ENCODE data around the gene LRCH3. TPM values are rescaled to one million over a fixed set of nuclear protein-coding genes. Genes with fewer than 3 reads are reported as not detected.

Gene LRCH3
- polyA plus RNA-seq, 4 donors: 4.6 to 32.2 (median 16.1) TPM

- DNase-seq (no peak), FAIRE-seq (no peak)
- Histone ChIP-seq H3K27ac (ENCODE audit: low read depth in 1 of 3, low read length in 2 of 3) (no peak overlapping the region), H3K27me3 (ENCODE audit: control insufficient read depth in 3 of 3, insufficient read depth in 3 of 3, low read length in 3 of 3) (no peaks in the 10 kb centered on the region), H3K4me1 (ENCODE audit: control insufficient read depth in 3 of 3, insufficient read depth in 2 of 3, low read depth in 1 of 3, low read length in 2 of 3) (no peaks in the 10 kb centered on the region), H3K9me3 (ENCODE audit: control insufficient read depth in 2 of 2, insufficient read depth in 1 of 2, low read depth in 1 of 2, low read length in 1 of 2) (peaks cover 0 to 4% of the 10 kb centered on the region in 2 donors), H3K36me3 (ENCODE audit: control insufficient read depth in 3 of 3, insufficient read depth in 2 of 3, low read depth in 1 of 3, low read length in 3 of 3) (peaks cover 4 to 35% (median 18%) of the 10 kb centered on the region in 3 donors), H3K4me3 (ENCODE audit: low read depth in 1 of 3, low read length in 3 of 3) (no peak overlapping the region)
- WGBS, 3 donors: 68 to 81% (median 78%) methylated on average over 4 of the region's 4 CpGs
Measured at GRCh38 chr3:197782230-197782629, 8.8 kb upstream of the LRCH3 start.

GRCh38 chr3:197784019-197784585 is 7.0 kb upstream of the LRCH3 start:
- H3K9me3 ChIP-seq (ENCODE audit: control insufficient read depth in 2 of 2, insufficient read depth in 1 of 2, low read depth in 1 of 2, low read length in 1 of 2): peaks cover 0 to 4% of the 10 kb centered on the region in 2 donors
- no peaks in the 10 kb centered on the region for H3K4me1 ChIP-seq (ENCODE audit: control insufficient read depth in 3 of 3, insufficient read depth in 2 of 3, low read depth in 1 of 3, low read length in 2 of 3)
- H3K27me3 ChIP-seq (ENCODE audit: control insufficient read depth in 3 of 3, insufficient read depth in 3 of 3, low read length in 3 of 3): no peaks in the 10 kb centered on the region
- no peak for DNase-seq
- FAIRE-seq: no peak
- WGBS, 3 donors: 90 to 93% (median 90%) methylated on average over 7 of the region's 7 CpGs
- no peak overlapping the region for H3K4me3 ChIP-seq (ENCODE audit: low read depth in 1 of 3, low read length in 3 of 3)
- peaks cover 0 to 26% (median 13%) of the 10 kb centered on the region in 3 donors for H3K36me3 ChIP-seq (ENCODE audit: control insufficient read depth in 3 of 3, insufficient read depth in 2 of 3, low read depth in 1 of 3, low read length in 3 of 3)
- no peak overlapping the region for H3K27ac ChIP-seq (ENCODE audit: low read depth in 1 of 3, low read length in 2 of 3)

GRCh38 chr3:197787412-197787811 is 3.6 kb upstream of the LRCH3 start:
- H3K4me1 ChIP-seq (ENCODE audit: control insufficient read depth in 3 of 3, insufficient read depth in 2 of 3, low read depth in 1 of 3, low read length in 2 of 3): no peaks in the 10 kb centered on the region
- H3K36me3 ChIP-seq (ENCODE audit: control insufficient read depth in 3 of 3, insufficient read depth in 2 of 3, low read depth in 1 of 3, low read length in 3 of 3): peaks cover 0 to 6% (median 0%) of the 10 kb centered on the region in 3 donors
- DNase-seq: no peak
- no peaks in the 10 kb centered on the region for H3K9me3 ChIP-seq (ENCODE audit: control insufficient read depth in 2 of 2, insufficient read depth in 1 of 2, low read depth in 1 of 2, low read length in 1 of 2)
- WGBS, 3 donors: 61 to 77% (median 68%) methylated on average over 1 of the region's 1 CpG
- no peak overlapping the region for H3K27ac ChIP-seq (ENCODE audit: low read depth in 1 of 3, low read length in 2 of 3)
- no peaks in the 10 kb centered on the region for H3K27me3 ChIP-seq (ENCODE audit: control insufficient read depth in 3 of 3, insufficient read depth in 3 of 3, low read length in 3 of 3)
- no peak for FAIRE-seq
- H3K4me3 ChIP-seq (ENCODE audit: low read depth in 1 of 3, low read length in 3 of 3): no peak overlapping the region

GRCh38 chr3:197789309-197789708 is 1.7 kb upstream of the LRCH3 start:
- DNase-seq (no peak), FAIRE-seq (no peak)
- H3K27me3 ChIP-seq (ENCODE audit: control insufficient read depth in 3 of 3, insufficient read depth in 3 of 3, low read length in 3 of 3): no peaks in the 10 kb centered on the region
- H3K4me3 ChIP-seq (ENCODE audit: low read depth in 1 of 3, low read length in 3 of 3): no peak overlapping the region
- WGBS, 3 donors: 92 to 96% (median 94%) methylated on average over 3 of the region's 3 CpGs
- H3K4me1 ChIP-seq (ENCODE audit: control insufficient read depth in 3 of 3, insufficient read depth in 2 of 3, low read depth in 1 of 3, low read length in 2 of 3): peaks cover 0 to 4% (median 0%) of the 10 kb centered on the region in 3 donors
- peaks cover 0 to 4% (median 0%) of the 10 kb centered on the region in 3 donors for H3K36me3 ChIP-seq (ENCODE audit: control insufficient read depth in 3 of 3, insufficient read depth in 2 of 3, low read depth in 1 of 3, low read length in 3 of 3)
- H3K27ac ChIP-seq (ENCODE audit: low read depth in 1 of 3, low read length in 2 of 3): no peak overlapping the region
- no peaks in the 10 kb centered on the region for H3K9me3 ChIP-seq (ENCODE audit: control insufficient read depth in 2 of 2, insufficient read depth in 1 of 2, low read depth in 1 of 2, low read length in 1 of 2)

GRCh38 chr3:197790033-197790432 is 1.0 kb upstream of the LRCH3 start:
- Histone ChIP-seq H3K27me3 (ENCODE audit: control insufficient read depth in 3 of 3, insufficient read depth in 3 of 3, low read length in 3 of 3) (no peaks in the 10 kb centered on the region), H3K4me3 (ENCODE audit: low read depth in 1 of 3, low read length in 3 of 3) (no peak overlapping the region), H3K36me3 (ENCODE audit: control insufficient read depth in 3 of 3, insufficient read depth in 2 of 3, low read depth in 1 of 3, low read length in 3 of 3) (peaks cover 0 to 4% (median 0%) of the 10 kb centered on the region in 3 donors), H3K9me3 (ENCODE audit: control insufficient read depth in 2 of 2, insufficient read depth in 1 of 2, low read depth in 1 of 2, low read length in 1 of 2) (no peaks in the 10 kb centered on the region), H3K4me1 (ENCODE audit: control insufficient read depth in 3 of 3, insufficient read depth in 2 of 3, low read depth in 1 of 3, low read length in 2 of 3) (peaks cover 0 to 4% (median 0%) of the 10 kb centered on the region in 3 donors), H3K27ac (ENCODE audit: low read depth in 1 of 3, low read length in 2 of 3) (no peak overlapping the region)
- 55 to 69% (median 65%) methylated on average over 1 of the region's 1 CpG for WGBS, 3 donors
- no peak for FAIRE-seq
- DNase-seq: no peak

- Histone ChIP-seq H3K4me1 (ENCODE audit: control insufficient read depth in 3 of 3, insufficient read depth in 2 of 3, low read depth in 1 of 3, low read length in 2 of 3) (peaks cover 0 to 4% (median 0%) of the 10 kb centered on the region in 3 donors), H3K27me3 (ENCODE audit: control insufficient read depth in 3 of 3, insufficient read depth in 3 of 3, low read length in 3 of 3) (no peaks in the 10 kb centered on the region), H3K27ac (ENCODE audit: low read depth in 1 of 3, low read length in 2 of 3) (peak overlapping the region; percentile 96 to 100 (median 96)), H3K36me3 (ENCODE audit: control insufficient read depth in 3 of 3, insufficient read depth in 2 of 3, low read depth in 1 of 3, low read length in 3 of 3) (no peaks in the 10 kb centered on the region), H3K9me3 (ENCODE audit: control insufficient read depth in 2 of 2, insufficient read depth in 1 of 2, low read depth in 1 of 2, low read length in 1 of 2) (no peaks in the 10 kb centered on the region), H3K4me3 (ENCODE audit: low read depth in 1 of 3, low read length in 3 of 3) (peak overlapping the region; percentile 93 to 96 (median 95))
- DNase-seq (peak; percentile 45 to 67), FAIRE-seq (no peak)
- 14 to 17% (median 15%) methylated on average over 25 of the region's 25 CpGs for WGBS, 3 donors
Measured at GRCh38 chr3:197791892-197792647, 1.0 kb downstream of the LRCH3 start.

GRCh38 chr3:197793247-197793646 is 2.2 kb downstream of the LRCH3 start:
- H3K27ac ChIP-seq (ENCODE audit: low read depth in 1 of 3, low read length in 2 of 3): no peak overlapping the region
- DNase-seq (peak; percentile 21 to 38), FAIRE-seq (no peak)

GRCh38 chr3:197794115-197794514 is 3.1 kb downstream of the LRCH3 start:
- Histone ChIP-seq H3K4me1 (ENCODE audit: control insufficient read depth in 3 of 3, insufficient read depth in 2 of 3, low read depth in 1 of 3, low read length in 2 of 3) (peaks cover 0 to 4% (median 4%) of the 10 kb centered on the region in 3 donors), H3K9me3 (ENCODE audit: control insufficient read depth in 2 of 2, insufficient read depth in 1 of 2, low read depth in 1 of 2, low read length in 1 of 2) (no peaks in the 10 kb centered on the region), H3K27me3 (ENCODE audit: control insufficient read depth in 3 of 3, insufficient read depth in 3 of 3, low read length in 3 of 3) (no peaks in the 10 kb centered on the region), H3K36me3 (ENCODE audit: control insufficient read depth in 3 of 3, insufficient read depth in 2 of 3, low read depth in 1 of 3, low read length in 3 of 3) (peaks cover 0 to 2% (median 0%) of the 10 kb centered on the region in 3 donors), H3K27ac (ENCODE audit: low read depth in 1 of 3, low read length in 2 of 3) (no peak overlapping the region), H3K4me3 (ENCODE audit: low read depth in 1 of 3, low read length in 3 of 3) (no peak overlapping the region)
- DNase-seq: no peak
- FAIRE-seq: no peak
- whole genome bisulfite sequencing, 3 donors: 83 to 95% (median 84%) methylated on average over 1 of the region's 1 CpG

More at GRCh38 chr3:197793247-197793646, 2.2 kb downstream of the LRCH3 start:
- H3K9me3 ChIP-seq (ENCODE audit: control insufficient read depth in 2 of 2, insufficient read depth in 1 of 2, low read depth in 1 of 2, low read length in 1 of 2): no peaks in the 10 kb centered on the region
- H3K4me1 ChIP-seq (ENCODE audit: control insufficient read depth in 3 of 3, insufficient read depth in 2 of 3, low read depth in 1 of 3, low read length in 2 of 3): peaks cover 0 to 4% (median 0%) of the 10 kb centered on the region in 3 donors
- no peak overlapping the region for H3K4me3 ChIP-seq (ENCODE audit: low read depth in 1 of 3, low read length in 3 of 3)
- H3K36me3 ChIP-seq (ENCODE audit: control insufficient read depth in 3 of 3, insufficient read depth in 2 of 3, low read depth in 1 of 3, low read length in 3 of 3): peaks cover 0 to 2% (median 0%) of the 10 kb centered on the region in 3 donors
- no peaks in the 10 kb centered on the region for H3K27me3 ChIP-seq (ENCODE audit: control insufficient read depth in 3 of 3, insufficient read depth in 3 of 3, low read length in 3 of 3)
- 10 to 25% (median 16%) methylated on average over 2 of the region's 2 CpGs for WGBS, 3 donors
